Measurements from ENCODE around the gene P2RY13. TPM values are rescaled to one million over a fixed set of nuclear protein-coding genes. Genes with fewer than 3 reads are reported as not detected.

P2RY13 gene
- total RNA-seq, 2 donors from 2014 or later = not detected

GRCh38 chr3:151316267-151316991 is 12.9 kb downstream of the P2RY13 start, which contains the start of gene GPR87:
TSS of gene GPR87 (minus strand) at chr3:151316820. CDS start at chr3:151300100, 16,720 bp downstream.
- DNase-seq (peak; percentile 50 to 56), ATAC-seq (replicated peaks in 1 of 2) (peak; percentile 82 to 85)
- Mint-ChIP-seq H3K27ac (peak within 1 kb of the TSS; percentile 97), H3K4me1 (ENCODE audit: low read depth) (peaks cover 48% of the 10 kb centered on the region), H3K27me3 (ENCODE audit: low read depth) (peaks cover 6% of the 10 kb centered on the region), H3K36me3 (ENCODE audit: insufficient read depth in 2 of 2) (no peaks in the 10 kb centered on the region), H3K9me3 (no peaks in the 10 kb centered on the region), H3K4me3 (peak within 1 kb of the TSS; percentile 60 to 88)

- peak overlapping the region; percentile 60 to 88 for H3K4me3 Mint-ChIP-seq
- H3K4me1 Mint-ChIP-seq (ENCODE audit: low read depth) = peaks cover 44% of the 10 kb centered on the region
- no peaks in the 10 kb centered on the region for H3K9me3 Mint-ChIP-seq
- peak overlapping the region; percentile 97 for H3K27ac Mint-ChIP-seq
- ATAC-seq (replicated peaks in 1 of 2) (no peak), DNase-seq (no peak)
- H3K27me3 Mint-ChIP-seq (ENCODE audit: low read depth) = peaks cover 6% of the 10 kb centered on the region
- no peaks in the 10 kb centered on the region for H3K36me3 Mint-ChIP-seq (ENCODE audit: insufficient read depth in 2 of 2)
Measured at GRCh38 chr3:151315846-151316245, 13.5 kb downstream of the P2RY13 start.

- no peak for DNase-seq
- Mint-ChIP-seq H3K4me3 (peak overlapping the region; percentile 25 to 88), H3K27ac (peak overlapping the region; percentile 97), H3K9me3 (no peaks in the 10 kb centered on the region), H3K36me3 (ENCODE audit: insufficient read depth in 2 of 2) (no peaks in the 10 kb centered on the region), H3K27me3 (ENCODE audit: low read depth) (peaks cover 6% of the 10 kb centered on the region), H3K4me1 (ENCODE audit: low read depth) (peaks cover 37% of the 10 kb centered on the region)
- no peak for ATAC-seq (replicated peaks in 1 of 2)
Measured at GRCh38 chr3:151315136-151315535, 14.2 kb downstream of the P2RY13 start.

GRCh38 chr3:151314593-151314992 is 14.8 kb downstream of the P2RY13 start:
- ATAC-seq (replicated peaks in 1 of 2) = no peak

GRCh38 chr3:151314137-151314536 is 15.2 kb downstream of the P2RY13 start:
- Mint-ChIP-seq H3K36me3 (ENCODE audit: insufficient read depth in 2 of 2) (no peaks in the 10 kb centered on the region), H3K9me3 (no peaks in the 10 kb centered on the region), H3K4me3 (peak overlapping the region in 1 of 2 donors; percentile 31), H3K27me3 (ENCODE audit: low read depth) (peaks cover 6% of the 10 kb centered on the region), H3K27ac (no peak overlapping the region), H3K4me1 (ENCODE audit: low read depth) (peaks cover 35% of the 10 kb centered on the region)
- ATAC-seq (replicated peaks in 1 of 2) = no peak
- no peak for DNase-seq

More at GRCh38 chr3:151314593-151314992, 14.8 kb downstream of the P2RY13 start:
- Mint-ChIP-seq H3K27ac (peak overlapping the region; percentile 97), H3K36me3 (ENCODE audit: insufficient read depth in 2 of 2) (no peaks in the 10 kb centered on the region), H3K9me3 (no peaks in the 10 kb centered on the region), H3K4me1 (ENCODE audit: low read depth) (peaks cover 33% of the 10 kb centered on the region), H3K27me3 (ENCODE audit: low read depth) (peaks cover 6% of the 10 kb centered on the region), H3K4me3 (peak overlapping the region in 1 of 2 donors; percentile 88)
- no peak for DNase-seq

GRCh38 chr3:151312972-151313371 is 16.4 kb downstream of the P2RY13 start:
- Mint-ChIP-seq H3K9me3 (no peaks in the 10 kb centered on the region), H3K27ac (no peak overlapping the region), H3K27me3 (ENCODE audit: low read depth) (peaks cover 6% of the 10 kb centered on the region), H3K4me3 (no peak overlapping the region), H3K36me3 (ENCODE audit: insufficient read depth in 2 of 2) (no peaks in the 10 kb centered on the region), H3K4me1 (ENCODE audit: low read depth) (peaks cover 42% of the 10 kb centered on the region)
- no peak for ATAC-seq (replicated peaks in 1 of 2)
- DNase-seq = no peak

GRCh38 chr3:151309566-151309965 is 19.8 kb downstream of the P2RY13 start:
- DNase-seq = no peak
- Mint-ChIP-seq H3K4me3 (no peak overlapping the region), H3K9me3 (no peaks in the 10 kb centered on the region), H3K4me1 (ENCODE audit: low read depth) (peaks cover 49% of the 10 kb centered on the region), H3K27ac (peak overlapping the region; percentile 85), H3K36me3 (ENCODE audit: insufficient read depth in 2 of 2) (no peaks in the 10 kb centered on the region), H3K27me3 (ENCODE audit: low read depth) (no peaks in the 10 kb centered on the region)
- ATAC-seq (replicated peaks in 1 of 2) = no peak

GRCh38 chr3:151307583-151308488 is 21.5 kb downstream of the P2RY13 start:
- no peaks in the 10 kb centered on the region for H3K36me3 Mint-ChIP-seq (ENCODE audit: insufficient read depth in 2 of 2)

GRCh38 chr3:151307131-151307530 is 22.2 kb downstream of the P2RY13 start:
- no peak for DNase-seq
- Mint-ChIP-seq H3K27me3 (ENCODE audit: low read depth) (peaks cover 12% of the 10 kb centered on the region), H3K9me3 (no peaks in the 10 kb centered on the region), H3K36me3 (ENCODE audit: insufficient read depth in 2 of 2) (no peaks in the 10 kb centered on the region), H3K27ac (peak overlapping the region; percentile 85), H3K4me1 (ENCODE audit: low read depth) (peaks cover 69% of the 10 kb centered on the region), H3K4me3 (peak overlapping the region; percentile 68 to 71)
- ATAC-seq (replicated peaks in 1 of 2) = no peak

More at GRCh38 chr3:151307583-151308488, 21.5 kb downstream of the P2RY13 start:
- Mint-ChIP-seq H3K9me3 (no peaks in the 10 kb centered on the region), H3K27ac (peak overlapping the region; percentile 85), H3K4me3 (peak overlapping the region; percentile 61 to 72), H3K4me1 (ENCODE audit: low read depth) (peaks cover 62% of the 10 kb centered on the region), H3K27me3 (ENCODE audit: low read depth) (peaks cover 8% of the 10 kb centered on the region)
- ATAC-seq (replicated peaks in 1 of 2) (peak; percentile 56 to 64), DNase-seq (no peak)

- peak overlapping the region; percentile 68 to 71 for H3K4me3 Mint-ChIP-seq
- H3K4me1 Mint-ChIP-seq (ENCODE audit: low read depth) = peaks cover 78% of the 10 kb centered on the region
- peaks cover 12% of the 10 kb centered on the region for H3K27me3 Mint-ChIP-seq (ENCODE audit: low read depth)
- H3K27ac Mint-ChIP-seq = peak overlapping the region; percentile 85
- no peaks in the 10 kb centered on the region for H3K36me3 Mint-ChIP-seq (ENCODE audit: insufficient read depth in 2 of 2)
- ATAC-seq (replicated peaks in 1 of 2) (no peak), DNase-seq (no peak)
- H3K9me3 Mint-ChIP-seq = no peaks in the 10 kb centered on the region
Measured at GRCh38 chr3:151306168-151306810, 23.1 kb downstream of the P2RY13 start.

GRCh38 chr3:151305775-151306151 is 23.6 kb downstream of the P2RY13 start:
- Mint-ChIP-seq H3K4me1 (ENCODE audit: low read depth) (peaks cover 83% of the 10 kb centered on the region), H3K4me3 (peak overlapping the region; percentile 68 to 71)
- ATAC-seq (replicated peaks in 1 of 2) = no peak

GRCh38 chr3:151305060-151305774 is 24.1 kb downstream of the P2RY13 start:
- Mint-ChIP-seq H3K9me3 (no peaks in the 10 kb centered on the region), H3K4me3 (peak overlapping the region; percentile 68 to 71), H3K36me3 (ENCODE audit: insufficient read depth in 2 of 2) (no peaks in the 10 kb centered on the region), H3K27ac (peak overlapping the region; percentile 85), H3K27me3 (ENCODE audit: low read depth) (peaks cover 22% of the 10 kb centered on the region), H3K4me1 (ENCODE audit: low read depth) (peaks cover 86% of the 10 kb centered on the region)
- ATAC-seq (replicated peaks in 1 of 2) = peak; percentile 68 to 82
- peak; percentile 35 to 36 for DNase-seq

More at GRCh38 chr3:151305775-151306151, 23.6 kb downstream of the P2RY13 start:
- Mint-ChIP-seq H3K36me3 (ENCODE audit: insufficient read depth in 2 of 2) (no peaks in the 10 kb centered on the region), H3K27me3 (ENCODE audit: low read depth) (peaks cover 17% of the 10 kb centered on the region), H3K27ac (peak overlapping the region; percentile 85), H3K9me3 (no peaks in the 10 kb centered on the region)
- DNase-seq = no peak
